Measurements from ENCODE around the gene DLAT. TPM values are rescaled to one million over a fixed set of nuclear protein-coding genes. Genes with fewer than 3 reads are reported as not detected.
"Not testable (repeated sequence)": the region's sequence is repeated elsewhere in the genome, so short reads cannot be mapped to it uniquely, and the experiment has no call there.

The DLAT gene
- total RNA-seq, 1 experiment from 2014 or later, result 99.3 TPM

- intact Hi-C loops (cut with micrococcal nuclease; ENCODE audit: unreplicated experiment), result no loop called here
- CTCF ChIA-PET, result interaction anchor here (0.7 to 1.0 kb wide), 3 partner anchors 18 to 21 kb away, joined by 3 to 5 read pairs (median 5); no protein-coding TSS in a partner anchor
- peaks cover 19% of the 10 kb centered on the region for H3K4me1 Mint-ChIP-seq (ENCODE audit: low read depth, unreplicated experiment)
- no peak overlapping the region for H3K4me3 Mint-ChIP-seq (ENCODE audit: unreplicated experiment)
- peaks cover 12% of the 10 kb centered on the region for H3K9me3 Mint-ChIP-seq (ENCODE audit: unreplicated experiment)
- H3K4me3 ChIP-seq (ENCODE audit: low read depth, low read length), result no peak overlapping the region
- peaks cover 18% of the 10 kb centered on the region for H3K4me1 ChIP-seq
- no peak for DNase-seq
- no peaks in the 10 kb centered on the region for H3K36me3 Mint-ChIP-seq (ENCODE audit: insufficient read depth, unreplicated experiment)
- POLR2A ChIA-PET, result no interaction called here
- no peaks in the 10 kb centered on the region for H3K36me3 ChIP-seq (ENCODE audit: control insufficient read depth, insufficient read depth, low read length)
- no TSS peak for BruUV-seq (replicated peaks)
- H3K27me3 Mint-ChIP-seq (ENCODE audit: insufficient read depth, unreplicated experiment), result no peaks in the 10 kb centered on the region
- H3K27ac Mint-ChIP-seq (ENCODE audit: unreplicated experiment), result peak overlapping the region; percentile 37
- H3K27me3 ChIP-seq (replicated peaks; ENCODE audit: control insufficient read depth, insufficient read depth, low read length), result no peaks in the 10 kb centered on the region
- H3K9me3 ChIP-seq, result no peaks in the 10 kb centered on the region
- TF ChIP-seq CTCF (IDR thresholded peaks at IDR 0.05; ENCODE audit: insufficient read depth in 1 of 2, low read depth in 1 of 2, low read length in 1 of 2, severe bottlenecking in 1 of 2, unreplicated experiment in 1 of 2), result no peak
Measured at GRCh38 chr11:112002491-112003216, 22.6 kb upstream of the DLAT start.

- H3K4me1 ChIP-seq, result peaks cover 12% of the 10 kb centered on the region
- no TSS peak for BruUV-seq (replicated peaks)
- H3K4me3 ChIP-seq (ENCODE audit: low read depth, low read length), result no peak overlapping the region
- Mint-ChIP-seq H3K36me3 (ENCODE audit: insufficient read depth, unreplicated experiment) (no peaks in the 10 kb centered on the region), H3K9me3 (ENCODE audit: unreplicated experiment) (peaks cover 28% of the 10 kb centered on the region), H3K27me3 (ENCODE audit: insufficient read depth, unreplicated experiment) (no peaks in the 10 kb centered on the region), H3K4me3 (ENCODE audit: unreplicated experiment) (no peak overlapping the region), H3K4me1 (ENCODE audit: low read depth, unreplicated experiment) (peaks cover 10% of the 10 kb centered on the region), H3K27ac (ENCODE audit: unreplicated experiment) (no peak overlapping the region)
- no peaks in the 10 kb centered on the region for H3K9me3 ChIP-seq
- peak; percentile 59 to 73 for DNase-seq
- peak; percentile 79 to 83 for TF ChIP-seq CTCF (IDR thresholded peaks at IDR 0.05; ENCODE audit: insufficient read depth in 1 of 2, low read depth in 1 of 2, low read length in 1 of 2, severe bottlenecking in 1 of 2, unreplicated experiment in 1 of 2)
- H3K36me3 ChIP-seq (ENCODE audit: control insufficient read depth, insufficient read depth, low read length), result no peaks in the 10 kb centered on the region
- ChIA-PET CTCF (interaction anchor here (0.6 to 1.0 kb wide), 2 partner anchors 19 to 162 kb away, joined by 3 read pairs; no protein-coding TSS in a partner anchor), POLR2A (no interaction called here)
- H3K27me3 ChIP-seq (replicated peaks; ENCODE audit: control insufficient read depth, insufficient read depth, low read length), result no peaks in the 10 kb centered on the region
- intact Hi-C loops (cut with micrococcal nuclease; ENCODE audit: unreplicated experiment), result loop anchor here (1.0 to 2.0 kb wide), 2 partner anchors 21 to 60 kb away; partner anchors contain the start of gene DLAT
Measured at GRCh38 chr11:112004389-112004788, 20.8 kb upstream of the DLAT start.

- no peaks in the 10 kb centered on the region for H3K27me3 ChIP-seq (replicated peaks; ENCODE audit: control insufficient read depth, insufficient read depth, low read length)
- no peaks in the 10 kb centered on the region for H3K27me3 Mint-ChIP-seq (ENCODE audit: insufficient read depth, unreplicated experiment)
- TF ChIP-seq CTCF (IDR thresholded peaks at IDR 0.05; ENCODE audit: insufficient read depth in 1 of 2, low read depth in 1 of 2, low read length in 1 of 2, severe bottlenecking in 1 of 2, unreplicated experiment in 1 of 2), result no peak
- peaks cover 10% of the 10 kb centered on the region for H3K4me1 Mint-ChIP-seq (ENCODE audit: low read depth, unreplicated experiment)
- peaks cover 12% of the 10 kb centered on the region for H3K4me1 ChIP-seq
- no TSS peak for BruUV-seq (replicated peaks)
- H3K4me3 ChIP-seq (ENCODE audit: low read depth, low read length), result no peak overlapping the region
- H3K27ac Mint-ChIP-seq (ENCODE audit: unreplicated experiment), result no peak overlapping the region
- H3K4me3 Mint-ChIP-seq (ENCODE audit: unreplicated experiment), result no peak overlapping the region
- ChIA-PET CTCF (interaction anchor here (0.6 to 0.7 kb wide), 2 partner anchors 20 to 24 kb away, joined by 3 read pairs; no protein-coding TSS in a partner anchor), POLR2A (no interaction called here)
- H3K9me3 ChIP-seq, result no peaks in the 10 kb centered on the region
- intact Hi-C loops (cut with micrococcal nuclease; ENCODE audit: unreplicated experiment), result loop anchor here (2.0 kb wide), 1 partner anchor 61 kb away; no protein-coding TSS in a partner anchor
- no peaks in the 10 kb centered on the region for H3K36me3 Mint-ChIP-seq (ENCODE audit: insufficient read depth, unreplicated experiment)
- H3K36me3 ChIP-seq (ENCODE audit: control insufficient read depth, insufficient read depth, low read length), result no peaks in the 10 kb centered on the region
- peaks cover 28% of the 10 kb centered on the region for H3K9me3 Mint-ChIP-seq (ENCODE audit: unreplicated experiment)
- no peak for DNase-seq
Measured at GRCh38 chr11:112005422-112006094, 19.6 kb upstream of the DLAT start.

GRCh38 chr11:112006095-112006441, 19.1 kb upstream of the DLAT start:
- DNase-seq, result peak; percentile 51 to 57
- H3K9me3 Mint-ChIP-seq (ENCODE audit: unreplicated experiment), result peaks cover 28% of the 10 kb centered on the region
- H3K27me3 ChIP-seq (replicated peaks; ENCODE audit: control insufficient read depth, insufficient read depth, low read length); BruUV-seq (replicated peaks); intact Hi-C loops (cut with micrococcal nuclease; ENCODE audit: unreplicated experiment); H3K27ac Mint-ChIP-seq (ENCODE audit: unreplicated experiment); POLR2A ChIA-PET; H3K36me3 ChIP-seq (ENCODE audit: control insufficient read depth, insufficient read depth, low read length); H3K4me3 ChIP-seq (ENCODE audit: low read depth, low read length); H3K9me3 ChIP-seq; H3K4me3 Mint-ChIP-seq (ENCODE audit: unreplicated experiment); H3K27me3 Mint-ChIP-seq (ENCODE audit: insufficient read depth, unreplicated experiment); H3K36me3 Mint-ChIP-seq (ENCODE audit: insufficient read depth, unreplicated experiment): not testable (repeated sequence)
- CTCF ChIA-PET, result interaction anchor here (0.6 to 0.7 kb wide), 2 partner anchors 20 to 24 kb away, joined by 3 read pairs; no protein-coding TSS in a partner anchor
- peaks cover 10% of the 10 kb centered on the region for H3K4me1 Mint-ChIP-seq (ENCODE audit: low read depth, unreplicated experiment)
- peaks cover 12% of the 10 kb centered on the region for H3K4me1 ChIP-seq

Measured in Caco-2 (cell line).